ENCODE data around the gene EP400. TPM values are rescaled to one million over a fixed set of nuclear protein-coding genes. Genes with fewer than 3 reads are reported as not detected.

EP400 gene
- total and polyA plus RNA-seq, 2 of the 4 experiments (the other 2 are of a cell fraction): 4.3 to 11.4 TPM

DNA sequence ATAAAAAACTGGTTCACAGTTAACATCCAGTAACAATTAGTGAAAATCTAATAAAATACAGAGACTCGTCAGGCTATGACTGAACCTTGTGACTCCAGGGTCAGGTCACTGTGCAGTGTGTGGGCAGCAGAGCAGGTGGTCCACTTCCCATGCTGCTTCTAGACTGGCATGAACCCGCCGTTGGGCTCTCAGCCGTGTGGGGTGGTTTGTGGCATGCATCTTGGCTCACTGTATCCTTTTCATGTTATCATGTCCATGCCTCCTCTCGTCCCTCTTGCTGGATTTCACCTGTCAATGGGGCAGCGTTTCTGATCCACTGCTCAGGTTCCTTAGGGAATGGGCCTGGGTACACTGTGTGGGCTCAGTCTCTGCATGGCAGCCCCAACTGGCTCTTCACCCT, 57.3 kb downstream of the EP400 start:
- no peak overlapping the region for H4K8ac ChIP-seq (ENCODE audit: low read depth in 2 of 2, low read length in 2 of 2)
- no peak overlapping the region for H2BK5ac ChIP-seq (ENCODE audit: low read depth, low read length, poor library complexity, severe bottlenecking)
- ChIA-PET POLR2A (ENCODE audit: unreplicated experiment) (no interaction called here), CTCF (no interaction called here)
- TF ChIP-seq, protein P1, sequence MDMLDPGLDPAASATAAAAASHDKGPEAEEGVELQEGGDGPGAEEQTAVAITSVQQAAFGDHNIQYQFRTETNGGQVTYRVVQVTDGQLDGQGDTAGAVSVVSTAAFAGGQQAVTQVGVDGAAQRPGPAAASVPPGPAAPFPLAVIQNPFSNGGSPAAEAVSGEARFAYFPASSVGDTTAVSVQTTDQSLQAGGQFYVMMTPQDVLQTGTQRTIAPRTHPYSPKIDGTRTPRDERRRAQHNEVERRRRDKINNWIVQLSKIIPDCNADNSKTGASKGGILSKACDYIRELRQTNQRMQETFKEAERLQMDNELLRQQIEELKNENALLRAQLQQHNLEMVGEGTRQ (IDR thresholded peaks at IDR 0.05; ENCODE audit: low read depth, low read length): no peak
- TF ChIP-seq POLR2A (IDR thresholded peaks at IDR 0.05; ENCODE audit: low read depth, low read length) (no peak), BHLHE40 (IDR thresholded peaks at IDR 0.05; ENCODE audit: low read depth, low read length) (no peak), RFX5 (IDR thresholded peaks at IDR 0.05; ENCODE audit: low read depth, low read length) (no peak), CEBPB (IDR thresholded peaks at IDR 0.05; ENCODE audit: low read depth, low read length) (no peak), MAFK (IDR thresholded peaks at IDR 0.05; ENCODE audit: low read depth, low read length) (no peak), MAZ (IDR thresholded peaks at IDR 0.05; ENCODE audit: borderline replicate concordance, low read depth, low read length) (no peak), RAD21 (IDR thresholded peaks at IDR 0.05; ENCODE audit: low read length) (no peak), RCOR1 (IDR thresholded peaks at IDR 0.05; ENCODE audit: insufficient replicate concordance, low read length) (no peak), SMC3 (IDR thresholded peaks at IDR 0.05; ENCODE audit: low read depth, low read length) (no peak), FOS (IDR thresholded peaks at IDR 0.05; ENCODE audit: low read depth, low read length) (no peak), CHD1 (IDR thresholded peaks at IDR 0.05; ENCODE audit: low read depth, low read length) (no peak), NFE2L2 (IDR thresholded peaks at IDR 0.05; ENCODE audit: low read depth, low read length) (no peak)
- TF ChIP-seq, protein P2, sequence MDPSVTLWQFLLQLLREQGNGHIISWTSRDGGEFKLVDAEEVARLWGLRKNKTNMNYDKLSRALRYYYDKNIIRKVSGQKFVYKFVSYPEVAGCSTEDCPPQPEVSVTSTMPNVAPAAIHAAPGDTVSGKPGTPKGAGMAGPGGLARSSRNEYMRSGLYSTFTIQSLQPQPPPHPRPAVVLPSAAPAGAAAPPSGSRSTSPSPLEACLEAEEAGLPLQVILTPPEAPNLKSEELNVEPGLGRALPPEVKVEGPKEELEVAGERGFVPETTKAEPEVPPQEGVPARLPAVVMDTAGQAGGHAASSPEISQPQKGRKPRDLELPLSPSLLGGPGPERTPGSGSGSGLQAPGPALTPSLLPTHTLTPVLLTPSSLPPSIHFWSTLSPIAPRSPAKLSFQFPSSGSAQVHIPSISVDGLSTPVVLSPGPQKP (IDR thresholded peaks at IDR 0.05; ENCODE audit: borderline replicate concordance, low read depth, low read length): no peak
- TF ChIP-seq, protein P3, sequence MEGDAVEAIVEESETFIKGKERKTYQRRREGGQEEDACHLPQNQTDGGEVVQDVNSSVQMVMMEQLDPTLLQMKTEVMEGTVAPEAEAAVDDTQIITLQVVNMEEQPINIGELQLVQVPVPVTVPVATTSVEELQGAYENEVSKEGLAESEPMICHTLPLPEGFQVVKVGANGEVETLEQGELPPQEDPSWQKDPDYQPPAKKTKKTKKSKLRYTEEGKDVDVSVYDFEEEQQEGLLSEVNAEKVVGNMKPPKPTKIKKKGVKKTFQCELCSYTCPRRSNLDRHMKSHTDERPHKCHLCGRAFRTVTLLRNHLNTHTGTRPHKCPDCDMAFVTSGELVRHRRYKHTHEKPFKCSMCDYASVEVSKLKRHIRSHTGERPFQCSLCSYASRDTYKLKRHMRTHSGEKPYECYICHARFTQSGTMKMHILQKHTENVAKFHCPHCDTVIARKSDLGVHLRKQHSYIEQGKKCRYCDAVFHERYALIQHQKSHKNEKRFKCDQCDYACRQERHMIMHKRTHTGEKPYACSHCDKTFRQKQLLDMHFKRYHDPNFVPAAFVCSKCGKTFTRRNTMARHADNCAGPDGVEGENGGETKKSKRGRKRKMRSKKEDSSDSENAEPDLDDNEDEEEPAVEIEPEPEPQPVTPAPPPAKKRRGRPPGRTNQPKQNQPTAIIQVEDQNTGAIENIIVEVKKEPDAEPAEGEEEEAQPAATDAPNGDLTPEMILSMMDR (conservative IDR thresholded peaks at IDR 0.05; ENCODE audit: low read depth, low read length): no peak
- peaks cover 28% of the 10 kb centered on the region for H3K36me3 ChIP-seq (ENCODE audit: control insufficient read depth, insufficient read depth, low read length)
- no peak overlapping the region for H2BK15ac ChIP-seq (ENCODE audit: low read depth, low read length)
- peaks cover 24% of the 10 kb centered on the region for H3K9me1 ChIP-seq (ENCODE audit: insufficient read depth, low read length)
- no peak overlapping the region for H3K4me2 ChIP-seq (ENCODE audit: low read depth, low read length)
- H3K4me3 ChIP-seq (ENCODE audit: insufficient read depth, low read depth, low read length): no peak overlapping the region
- no peak overlapping the region for H2AFZ ChIP-seq (replicated peaks; ENCODE audit: low read length, poor library complexity)
- H3K23ac ChIP-seq (ENCODE audit: low read depth, low read length): no peak overlapping the region
- no peak overlapping the region for H3K4ac ChIP-seq (ENCODE audit: low read depth, low read length)
- H3K27ac ChIP-seq (ENCODE audit: insufficient read depth, low read length): no peak overlapping the region
- intact Hi-C loops (cut with micrococcal nuclease): no loop called here
- H3K18ac ChIP-seq (ENCODE audit: low read depth, low read length): no peak overlapping the region
- dilution Hi-C loops (cut with HindIII; ENCODE audit: low sequenced_read_pairs, unreplicated experiment): no loop called here
- H2BK120ac ChIP-seq (ENCODE audit: low read depth, low read length): no peak overlapping the region
- BruUV-seq (replicated peaks): no TSS peak
- WGBS, 2 experiments (ENCODE audit: extremely low coverage in 2 of 2, insufficient read length in 1 of 2): no CpG with 5 or more reads among the region's 6 CpGs
- H2BK20ac ChIP-seq (ENCODE audit: low read depth, low read length): no peak overlapping the region
- H3K14ac ChIP-seq (replicated peaks; ENCODE audit: low read depth, low read length): no peak overlapping the region
- H2AK9ac ChIP-seq (replicated peaks; ENCODE audit: low read depth, low read length, poor library complexity): no peak overlapping the region
- H4K20me1 ChIP-seq (ENCODE audit: insufficient read depth, low read length): no peaks in the 10 kb centered on the region
- in situ Hi-C loops (cut with MboI; ENCODE audit: low sequenced_read_pairs): no loop called here
- DNase-seq: no peak
- no peak overlapping the region for H3K9ac ChIP-seq (ENCODE audit: low read depth, low read length)
- no peak overlapping the region for H4K5ac ChIP-seq (ENCODE audit: low read depth, low read length)
- H3K27me3 ChIP-seq (ENCODE audit: control insufficient read depth, insufficient read depth, low read length): no peaks in the 10 kb centered on the region
- H3K56ac ChIP-seq (ENCODE audit: extremely low read depth, insufficient read depth, low read length): no peak overlapping the region
- peaks cover 11% of the 10 kb centered on the region for H3K4me1 ChIP-seq (ENCODE audit: control insufficient read depth, insufficient read depth, low read length)
- H3K9me3 ChIP-seq (ENCODE audit: control insufficient read depth, insufficient read depth, low read length): no peaks in the 10 kb centered on the region
- H2AK5ac ChIP-seq (ENCODE audit: low read depth, low read length): no peak overlapping the region
- peaks cover 19 to 48% of the 10 kb centered on the region in 2 experiments for H3K79me1 ChIP-seq (ENCODE audit: low read depth in 1 of 2, low read length in 2 of 2)
- H4K91ac ChIP-seq (ENCODE audit: insufficient read depth, low read depth, low read length): no peak overlapping the region
- ATAC-seq (ENCODE audit: low read depth): no peak
